HG03139 (cell line): ENCODE results near the gene MICU1.
"Not testable (repeated sequence)": the region's sequence is repeated elsewhere in the genome, so short reads cannot be mapped to it uniquely, and the experiment has no call there.

Source experiments
- ATAC-seq: cut with Tn5 transposase; IDR thresholded peaks from one replicate; pipeline ENCODE4 v1.9.1; 2021; ENCODE audit not compliant: unreplicated experiment

The MICU1 gene

GRCh38 chr10:72353028-72353964 is 272.6 kb downstream of the MICU1 start:
- ATAC-seq: no peak

GRCh38 chr10:72351479-72351878 is 274.4 kb downstream of the MICU1 start:
- no peak for ATAC-seq

DNA sequence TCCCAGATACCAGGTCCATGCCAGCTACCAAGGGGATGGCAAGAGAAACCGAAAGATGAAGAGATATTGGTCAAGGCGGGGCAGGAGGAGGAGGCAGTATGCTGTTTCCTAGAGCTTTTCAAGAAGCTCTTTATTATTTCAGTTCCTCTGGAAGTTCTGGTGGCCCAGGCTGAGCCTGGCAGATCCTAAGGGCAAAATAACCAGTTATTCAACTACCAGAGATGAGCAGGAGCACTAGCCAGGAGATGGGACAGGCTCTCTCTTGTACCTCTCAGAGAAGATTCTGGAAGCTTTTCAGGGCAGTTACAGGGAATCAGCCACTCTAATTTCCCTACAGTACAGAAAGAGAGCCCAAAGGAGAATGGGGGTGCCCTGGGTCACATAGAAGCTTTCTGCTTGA is 276.4 kb downstream of the MICU1 start:
- no peak for ATAC-seq

DNA sequence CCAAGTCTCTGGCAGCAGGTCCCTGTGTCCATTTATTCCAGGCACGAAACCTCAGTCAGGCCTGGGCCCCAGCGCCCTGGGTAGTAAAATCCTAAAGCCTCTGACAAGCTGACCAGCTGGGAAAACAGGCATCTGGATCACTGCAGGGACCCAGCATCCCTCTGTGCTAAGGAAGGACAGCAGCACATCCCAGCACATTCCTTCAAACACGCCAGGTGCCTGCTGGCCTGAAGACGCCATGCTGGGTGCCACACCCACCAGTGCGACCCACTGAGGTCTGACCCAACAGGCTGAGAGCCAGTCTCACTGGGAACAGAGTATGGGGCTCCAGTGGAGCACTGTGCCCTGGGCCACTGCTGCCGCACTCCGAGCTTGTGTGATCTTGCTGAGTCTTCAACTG is 277.6 kb downstream of the MICU1 start:
- ATAC-seq: no peak

DNA sequence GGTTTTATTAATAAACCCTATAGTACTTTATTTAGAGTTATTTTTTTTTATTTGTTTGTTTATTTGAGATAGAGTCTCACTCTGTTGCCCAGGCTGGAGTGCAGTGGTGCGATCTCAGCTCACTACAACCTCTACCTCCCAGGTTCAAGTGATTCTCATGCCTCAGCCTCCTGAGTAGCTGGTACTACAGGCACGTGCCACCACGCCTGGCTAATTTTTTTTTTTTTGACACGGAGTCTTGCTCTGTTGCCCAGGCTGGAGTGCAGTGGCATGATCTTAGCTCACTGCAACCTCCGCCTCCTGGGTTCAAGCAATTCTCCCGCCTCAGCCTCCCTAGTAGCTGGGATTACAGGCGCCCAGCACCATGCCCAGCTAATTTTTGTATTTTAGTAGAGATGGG is 279.8 kb downstream of the MICU1 start:
- not testable (repeated sequence) for ATAC-seq

- ATAC-seq: no peak
These were observed 280.9 kb downstream of the MICU1 start for GRCh38 chr10:72344932-72345331.

DNA sequence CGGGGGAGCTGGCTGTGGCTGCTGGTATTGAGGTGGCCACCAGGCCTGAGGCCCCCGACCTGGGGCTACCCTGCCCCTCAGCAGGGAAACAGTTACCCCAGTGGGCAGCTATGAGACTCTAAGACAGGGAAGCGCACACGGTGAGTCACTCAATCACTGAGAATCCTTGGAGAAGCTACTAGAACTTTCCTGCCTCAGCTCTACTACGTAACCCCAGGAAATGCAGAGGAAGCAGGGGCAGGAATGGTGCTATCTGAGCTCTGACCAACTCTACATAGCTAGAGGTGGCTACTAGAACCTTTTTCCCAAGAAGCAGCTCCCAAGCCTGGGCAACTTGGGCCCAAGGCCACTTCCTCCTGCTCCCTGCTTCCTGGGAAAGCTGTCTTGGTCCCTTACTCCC is 283.0 kb downstream of the MICU1 start:
- ATAC-seq: no peak

GRCh38 chr10:72340510-72341261 is 285.2 kb downstream of the MICU1 start:
- no peak for ATAC-seq

- no peak for ATAC-seq
These were observed 287.7 kb downstream of the MICU1 start for GRCh38 chr10:72338180-72338579.

DNA sequence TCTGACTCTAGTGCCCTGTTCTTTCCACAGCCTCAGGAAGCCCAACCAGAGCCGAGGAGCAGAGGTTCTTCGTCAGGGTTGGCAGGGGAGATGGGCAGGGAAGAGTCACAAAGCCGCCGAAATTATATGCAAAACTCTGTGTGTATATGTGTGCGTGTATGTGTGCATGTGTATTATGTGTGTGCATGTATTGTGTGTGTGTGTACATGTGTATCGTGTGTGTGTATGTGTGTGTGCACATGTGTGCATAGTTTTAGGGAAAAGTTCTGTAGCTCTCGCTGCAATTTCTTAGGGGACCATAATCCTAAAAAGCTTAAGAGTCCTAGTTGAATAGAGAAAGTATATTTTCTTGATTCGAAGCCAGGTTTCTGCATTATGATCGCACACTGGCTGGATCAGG is 288.2 kb downstream of the MICU1 start:
- ATAC-seq: no peak

GRCh38 chr10:72337039-72337629 is 288.7 kb downstream of the MICU1 start:
- ATAC-seq: no peak

DNA sequence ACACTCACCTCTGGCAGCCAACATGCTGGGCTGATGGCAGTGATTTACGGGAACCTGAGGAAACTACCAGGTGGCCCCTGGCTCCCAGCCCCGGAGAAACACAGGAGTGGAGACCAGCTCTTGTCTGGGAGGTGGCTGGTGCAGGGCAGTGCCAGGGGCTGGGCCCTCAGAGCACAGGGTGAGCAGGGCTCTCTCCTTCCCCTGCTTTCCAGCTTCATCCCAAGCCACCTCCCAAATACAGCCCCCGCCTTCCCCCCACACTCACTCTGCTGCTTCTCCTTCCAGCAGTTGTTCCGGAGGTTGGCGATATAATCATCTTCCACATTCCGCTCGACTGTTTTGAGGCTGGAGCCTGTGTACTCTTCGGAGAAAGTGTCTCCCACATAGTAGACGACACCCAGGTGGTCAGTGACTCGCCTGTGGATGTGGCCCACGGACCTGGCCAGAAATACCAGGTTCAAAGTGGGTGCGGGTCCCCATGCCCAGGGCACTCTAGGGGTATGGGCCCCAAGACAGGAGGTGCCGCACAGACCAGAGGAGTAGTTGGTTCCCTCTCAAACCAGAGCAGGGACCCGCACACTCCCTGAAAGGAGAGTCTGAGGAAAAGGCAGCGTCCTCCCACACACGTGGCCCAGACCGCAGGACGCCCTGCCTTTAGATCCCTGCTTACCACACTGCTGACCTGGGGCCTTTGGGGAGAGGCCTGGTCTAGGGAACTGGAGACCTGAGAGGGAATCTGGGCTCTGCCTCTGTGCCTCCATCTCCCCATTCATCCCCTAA is 289.4 kb downstream of the MICU1 start:
- ATAC-seq: no peak

DNA sequence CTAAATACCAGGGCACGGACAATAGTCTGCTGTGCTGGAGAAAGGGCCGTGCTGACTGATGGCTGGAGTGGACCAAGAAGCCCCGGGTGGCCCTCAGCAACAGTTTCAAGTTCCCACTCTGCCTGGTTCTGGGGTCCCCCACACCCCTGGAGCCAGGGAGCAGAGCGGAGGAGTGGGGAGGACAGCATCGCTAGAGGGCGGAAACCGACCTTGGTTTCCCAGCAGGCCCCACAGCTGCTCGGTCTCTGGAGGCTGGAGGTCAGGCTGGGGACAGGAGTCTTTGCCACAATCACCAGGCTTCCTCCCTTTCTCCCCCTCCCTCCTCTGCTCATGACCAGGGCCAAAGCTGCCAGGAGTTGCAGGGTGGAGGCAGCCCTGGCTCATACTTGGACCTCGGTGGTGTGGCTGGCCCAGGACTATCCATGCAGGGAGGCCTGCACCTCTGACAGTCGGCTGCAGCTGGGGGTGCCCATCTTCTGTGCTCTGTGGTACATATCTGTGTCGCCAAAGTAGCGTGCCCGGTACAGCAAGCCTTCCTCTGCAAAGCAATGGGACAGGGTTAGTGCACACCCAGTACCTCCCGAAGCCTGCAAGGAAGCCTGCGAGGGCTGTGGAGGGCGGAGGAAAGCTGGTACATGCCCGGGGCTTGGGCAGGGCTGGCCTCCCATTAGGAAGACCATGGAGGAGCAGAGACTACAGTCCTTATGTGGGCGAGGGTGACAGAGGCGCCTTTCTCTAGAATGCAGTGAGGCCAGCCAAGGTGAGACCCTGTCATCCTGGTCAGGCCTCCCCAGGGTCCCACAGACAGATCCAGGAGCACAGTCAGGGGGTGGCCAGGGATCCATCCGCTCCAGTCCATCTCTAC is 290.3 kb downstream of the MICU1 start:
- ATAC-seq: peak; percentile 44

DNA sequence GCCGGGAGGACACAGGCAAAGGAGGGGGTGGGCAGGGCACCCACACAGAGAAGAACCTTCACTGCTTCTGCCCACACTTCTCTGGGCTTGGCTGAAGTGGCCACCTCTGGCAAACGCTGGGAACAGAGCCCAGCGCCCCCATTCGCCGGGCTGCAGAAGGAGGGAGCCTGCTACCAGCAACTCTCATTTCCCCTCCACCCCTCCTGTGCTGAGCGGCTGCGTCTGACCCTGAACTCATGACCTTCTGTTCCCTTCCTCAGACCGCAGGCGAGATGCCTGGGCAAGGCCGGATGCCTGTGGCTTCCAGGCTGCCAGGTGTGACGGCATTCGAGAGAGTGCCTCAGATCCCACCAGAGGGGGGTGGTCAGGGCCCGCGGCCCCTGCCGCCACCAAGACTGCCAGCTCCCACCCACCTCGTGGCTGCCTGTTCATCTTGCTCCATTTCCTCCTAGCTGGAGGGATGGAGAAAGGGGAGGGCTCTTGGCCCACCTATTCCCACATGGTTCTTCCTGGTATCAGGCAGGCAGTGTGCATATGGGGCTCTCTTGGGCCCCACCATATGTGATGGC is 291.0 kb downstream of the MICU1 start:
- peak; percentile 51 for ATAC-seq

DNA sequence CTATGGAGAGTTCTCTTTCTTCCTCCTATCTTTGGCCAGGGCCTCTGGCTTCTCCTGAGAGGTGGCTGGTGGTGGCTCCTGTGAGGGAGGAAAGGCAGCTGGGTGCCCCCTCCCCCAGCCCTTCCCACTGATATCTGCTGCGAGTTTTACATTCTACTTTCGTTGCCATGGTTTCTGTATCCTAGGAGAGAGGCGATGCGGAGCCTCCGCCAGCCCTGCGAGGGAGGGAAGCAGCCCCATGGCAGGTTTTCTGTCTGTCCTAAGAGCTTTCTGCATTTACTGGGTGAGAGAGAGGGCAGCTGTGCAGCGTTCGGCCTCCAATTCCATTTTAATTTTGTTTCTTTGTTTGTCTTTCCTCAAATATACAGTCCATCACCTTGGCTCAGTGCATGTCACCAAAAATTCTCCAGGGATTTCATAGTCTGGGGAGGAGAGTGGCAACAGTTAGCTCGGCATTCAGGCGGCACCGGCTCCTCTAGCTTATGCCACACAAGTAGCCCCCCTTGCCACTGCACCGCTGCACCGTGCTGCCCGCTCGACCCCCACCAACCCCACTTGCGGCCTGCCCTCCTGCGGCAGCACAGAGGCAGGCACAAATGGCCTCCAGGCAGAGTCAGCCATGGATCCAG is 291.6 kb downstream of the MICU1 start:
- ATAC-seq: no peak

GRCh38 chr10:72333112-72334015 is 292.5 kb downstream of the MICU1 start:
- ATAC-seq: no peak

DNA sequence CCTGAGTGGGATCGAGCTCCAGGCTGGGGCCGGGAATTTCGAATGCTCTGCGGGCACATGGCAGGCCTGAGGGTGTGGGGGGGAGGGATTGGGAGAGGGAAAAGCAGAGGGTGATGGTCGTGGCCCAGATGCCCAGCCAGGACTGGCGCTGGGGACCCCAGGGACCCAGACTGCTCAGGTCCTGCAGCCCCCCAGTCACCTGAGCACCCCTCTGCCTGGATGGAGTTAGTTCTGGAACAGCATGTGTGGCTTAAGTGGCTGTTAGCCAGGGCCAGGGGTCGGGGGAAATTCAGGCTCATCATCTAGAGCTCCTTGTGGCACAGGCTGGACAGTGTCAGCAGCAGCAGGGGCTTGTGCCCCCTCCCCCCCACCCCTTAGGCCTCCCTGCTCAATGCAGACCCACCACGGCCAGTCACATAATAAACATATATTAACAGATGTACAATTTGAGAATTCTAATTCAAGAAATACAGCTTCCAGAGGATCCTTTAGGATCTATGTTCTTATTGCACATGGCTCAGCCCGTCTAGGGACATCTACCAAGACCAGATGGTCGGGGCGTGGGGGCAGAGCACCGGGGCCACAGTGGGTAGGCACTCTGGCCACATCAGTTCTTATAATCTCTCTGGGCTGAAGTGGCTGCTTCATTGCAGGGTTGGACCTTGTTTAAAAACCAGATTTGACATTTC is 293.3 kb downstream of the MICU1 start:
- ATAC-seq: no peak
